A673 (cell line): ENCODE measurements around the gene MAOB.

ENCODE experiments used
- CTCF ChIP-seq: fragments of 300-800, 200-600 bp; sonication (generic); conservative IDR thresholded peaks from 2 replicates; pipeline ENCODE4 v1.5.1; 2017; ENCODE audit warnings: low read depth, mild to moderate bottlenecking, antibody characterized with exemption, low read length, moderate library complexity, mixed read lengths
- EZH2 ChIP-seq: fragments of 200-600 bp; sonication (generic); IDR thresholded peaks from 2 replicates; pipeline ENCODE4 v1.6.1; 2017; ENCODE audit warnings: borderline replicate concordance, low read depth, mild to moderate bottlenecking, mixed read lengths, antibody characterized with exemption, low read length; ENCODE audit not compliant: poor library complexity, severe bottlenecking

DNA sequence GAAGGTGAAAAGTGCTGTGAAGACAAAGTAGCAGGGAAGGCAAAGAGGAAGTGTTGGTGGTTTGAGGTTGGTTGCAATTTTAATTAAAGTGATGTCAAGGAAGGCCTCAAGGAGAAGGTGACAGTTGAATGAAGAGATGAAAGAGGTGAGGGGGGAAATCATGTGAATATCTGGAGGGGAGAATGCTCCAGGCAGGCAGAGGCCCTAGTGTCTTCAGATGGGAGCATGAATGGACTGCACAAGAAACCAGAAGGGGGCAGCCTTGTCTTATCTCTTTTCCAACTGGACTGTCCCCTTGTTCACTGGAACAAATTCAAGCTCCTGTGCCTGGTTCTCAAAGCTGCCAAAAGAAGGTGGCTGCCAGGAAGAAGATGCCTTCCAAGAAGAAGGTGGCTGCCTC, 68.4 kb downstream of the MAOB start:
- peak; percentile 46 for TF ChIP-seq CTCF
- no peak for TF ChIP-seq EZH2
